Measurements from ENCODE around the gene PDE6D. TPM values are rescaled to one million over a fixed set of nuclear protein-coding genes. Genes with fewer than 3 reads are reported as not detected.

The PDE6D gene
- 18.5 TPM for total RNA-seq

- peak; percentile 99 for DNase-seq (ENCODE audit: low spot score)
Observed at GRCh38 chr2:231780909-231781797, at the start of gene PDE6D. PDE6D (minus strand) TSS chr2:231781282; CDS start chr2:231781114, 168 bp downstream.

- no peak for DNase-seq (ENCODE audit: low spot score)
Observed at GRCh38 chr2:231821908-231822307, 40.8 kb upstream of the PDE6D start.

- DNase-seq (ENCODE audit: low spot score): no peak
Observed at GRCh38 chr2:231820786-231821303, 39.8 kb upstream of the PDE6D start.

- no peak for DNase-seq (ENCODE audit: low spot score)
Observed at GRCh38 chr2:231819447-231820042, 38.5 kb upstream of the PDE6D start.

- DNase-seq (ENCODE audit: low spot score): no peak
Observed at GRCh38 chr2:231816327-231817026, 35.4 kb upstream of the PDE6D start.

GRCh38 chr2:231810905-231811304, 29.8 kb upstream of the PDE6D start:
- no peak for DNase-seq (ENCODE audit: low spot score)

- DNase-seq (ENCODE audit: low spot score): no peak
Observed at GRCh38 chr2:231807020-231807419, 25.9 kb upstream of the PDE6D start.

- no peak for DNase-seq (ENCODE audit: low spot score)
Observed at GRCh38 chr2:231803501-231804138, 22.5 kb upstream of the PDE6D start.

- DNase-seq (ENCODE audit: low spot score): no peak
Observed at GRCh38 chr2:231800493-231801091, 19.5 kb upstream of the PDE6D start.

- peak; percentile 55 for DNase-seq (ENCODE audit: low spot score)
Observed at GRCh38 chr2:231795525-231796327, 14.6 kb upstream of the PDE6D start.

- no peak for DNase-seq (ENCODE audit: low spot score)
Observed at GRCh38 chr2:231794383-231794782, 13.3 kb upstream of the PDE6D start.

- DNase-seq (ENCODE audit: low spot score): no peak
Observed at GRCh38 chr2:231791107-231791506, 10.0 kb upstream of the PDE6D start.

- no peak for DNase-seq (ENCODE audit: low spot score)
Observed at GRCh38 chr2:231786917-231787292, 5.8 kb upstream of the PDE6D start.

GRCh38 chr2:231786177-231786916, 5.3 kb upstream of the PDE6D start, which contains the start of gene COPS7B:
COPS7B (plus strand) TSS chr2:231786445; CDS start chr2:231788571, 2,126 bp downstream.
- DNase-seq (ENCODE audit: low spot score): peak; percentile 83

GRCh38 chr2:231785822-231786176, 4.7 kb upstream of the PDE6D start:
- no peak for DNase-seq (ENCODE audit: low spot score)

- DNase-seq (ENCODE audit: low spot score): no peak
Observed at GRCh38 chr2:231785413-231785812, 4.3 kb upstream of the PDE6D start.

GRCh38 chr2:231781798-231782726, 980 bp upstream of the PDE6D start:
- DNase-seq (ENCODE audit: low spot score): peak; percentile 49

- peak; percentile 47 for DNase-seq (ENCODE audit: low spot score)
Observed at GRCh38 chr2:231780123-231780908, 766 bp downstream of the PDE6D start.

Data from ureter (tissue), 1 donor.